IPS-20b (cell line): ENCODE data around the gene CAV2.
"Not testable (repeated sequence)": the region's sequence is repeated elsewhere in the genome, so short reads cannot be mapped to it uniquely, and the experiment has no call there.

Experiments used
- H3K27ac ChIP-seq: one replicate; pipeline ENCODE4 v1.5.1; 2013; ENCODE audit warnings: low read length
- H3K27me3 ChIP-seq: 2 replicates; pipeline ENCODE4 v1.6.1; 2013; ENCODE audit warnings: mild to moderate bottlenecking, low read length, inconsistent platforms; ENCODE audit not compliant: insufficient read depth
- H3K36me3 ChIP-seq: 2 replicates; pipeline ENCODE4 v1.6.1; 2013; ENCODE audit warnings: low read depth, mild to moderate bottlenecking, inconsistent platforms, low read length, moderate library complexity; ENCODE audit not compliant: insufficient read depth
- H3K4me1 ChIP-seq: 2 replicates; pipeline ENCODE4 v1.6.1; 2013; ENCODE audit warnings: mild to moderate bottlenecking, control low read depth, inconsistent platforms, low read length, moderate library complexity; ENCODE audit not compliant: insufficient read depth
- H3K4me3 ChIP-seq: 2 replicates; pipeline ENCODE4 v1.5.1; 2013; ENCODE audit warnings: mild to moderate bottlenecking, low read length, inconsistent platforms
- H3K9ac ChIP-seq: 2 replicates; pipeline ENCODE4 v1.6.1; 2013; ENCODE audit warnings: low read depth, mild to moderate bottlenecking, inconsistent platforms, low read length, moderate library complexity
- H3K9me3 ChIP-seq: 2 replicates; pipeline ENCODE4 v1.6.1; 2013; ENCODE audit warnings: mild to moderate bottlenecking, low read depth, low read length, inconsistent platforms; ENCODE audit not compliant: insufficient read depth

CAV2 gene

DNA sequence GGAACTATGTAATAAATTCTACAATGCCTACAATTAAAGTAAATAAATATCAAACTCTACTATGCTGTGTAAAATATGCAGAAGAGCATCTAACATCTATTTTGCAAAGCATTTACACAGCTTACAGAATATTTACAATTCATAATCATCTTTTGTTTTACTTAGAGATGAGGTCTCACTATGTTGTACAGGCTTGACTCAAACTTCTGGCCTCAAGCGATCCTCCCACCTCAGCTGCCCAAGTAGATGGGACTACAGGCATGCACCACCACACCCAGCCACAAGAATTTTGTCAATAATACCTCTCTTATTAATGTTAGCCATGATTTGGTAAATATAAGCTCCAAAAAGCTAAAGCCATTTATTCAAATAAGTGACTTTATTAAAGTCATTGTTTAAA, 21.9 kb upstream of the CAV2 start:
- H3K4me3 ChIP-seq = no peak overlapping the region
- no peaks in the 10 kb centered on the region for H3K4me1 ChIP-seq
- H3K27ac ChIP-seq = no peak overlapping the region
- H3K9ac ChIP-seq = no peak overlapping the region
- no peaks in the 10 kb centered on the region for H3K36me3 ChIP-seq
- no peaks in the 10 kb centered on the region for H3K9me3 ChIP-seq
- no peaks in the 10 kb centered on the region for H3K27me3 ChIP-seq

DNA sequence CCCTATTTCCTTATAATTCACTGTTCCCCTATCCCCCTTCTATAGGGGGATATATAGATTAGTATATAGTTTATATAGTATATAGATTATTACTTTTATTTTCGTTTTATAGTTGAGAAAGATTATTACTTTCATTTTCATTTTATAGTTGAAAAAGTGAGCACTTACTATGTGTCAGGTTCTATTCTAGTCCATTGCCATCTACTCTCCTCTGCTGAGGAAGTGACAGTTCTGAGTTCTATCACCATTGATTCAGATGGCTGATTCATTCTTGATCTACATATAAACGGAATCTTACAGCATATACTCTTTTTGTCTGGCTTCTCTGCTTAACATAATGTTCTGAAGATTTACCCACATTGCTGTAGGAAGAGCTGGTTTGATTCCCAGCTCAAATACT, 20.7 kb upstream of the CAV2 start:
- Histone ChIP-seq H3K4me3 (no peak overlapping the region), H3K27ac (no peak overlapping the region), H3K9me3 (no peaks in the 10 kb centered on the region), H3K27me3 (no peaks in the 10 kb centered on the region), H3K4me1 (no peaks in the 10 kb centered on the region), H3K36me3 (no peaks in the 10 kb centered on the region), H3K9ac (no peak overlapping the region)

DNA sequence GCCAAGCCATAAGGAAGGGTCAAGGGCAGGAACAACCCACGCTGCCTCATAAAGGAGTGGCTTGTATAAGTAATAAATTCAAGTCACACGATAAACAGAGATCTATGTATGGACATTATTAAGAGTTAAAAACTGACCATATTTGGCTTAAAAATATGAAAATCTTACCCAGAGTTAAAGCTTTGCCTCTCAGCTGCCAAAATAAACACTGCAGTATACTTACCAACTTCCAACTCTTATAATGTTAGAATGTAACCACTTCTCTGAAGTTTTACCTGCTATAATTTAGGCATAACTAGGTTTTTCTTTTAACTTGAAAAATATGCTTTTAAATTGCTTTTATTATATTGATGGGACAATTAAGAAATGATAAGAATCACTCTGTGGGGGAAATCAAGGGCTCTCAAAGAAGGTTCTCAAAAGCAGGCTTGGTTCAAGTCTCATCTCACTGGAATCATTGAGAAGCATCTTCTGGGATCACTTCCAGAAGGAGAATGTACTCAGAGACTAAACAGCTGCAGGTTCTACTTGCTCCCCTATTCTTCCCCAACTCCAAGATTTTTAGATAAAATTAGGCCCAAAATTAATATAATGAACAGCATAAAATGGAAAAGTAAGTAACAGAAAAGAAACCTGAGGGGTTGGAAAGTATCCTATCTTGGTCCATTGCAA, 16.1 kb upstream of the CAV2 start:
- H3K27me3 ChIP-seq = no peaks in the 10 kb centered on the region
- H3K9me3 ChIP-seq = no peaks in the 10 kb centered on the region
- no peaks in the 10 kb centered on the region for H3K36me3 ChIP-seq
- H3K4me3 ChIP-seq = no peak overlapping the region
- no peak overlapping the region for H3K9ac ChIP-seq
- no peaks in the 10 kb centered on the region for H3K4me1 ChIP-seq
- no peak overlapping the region for H3K27ac ChIP-seq

DNA sequence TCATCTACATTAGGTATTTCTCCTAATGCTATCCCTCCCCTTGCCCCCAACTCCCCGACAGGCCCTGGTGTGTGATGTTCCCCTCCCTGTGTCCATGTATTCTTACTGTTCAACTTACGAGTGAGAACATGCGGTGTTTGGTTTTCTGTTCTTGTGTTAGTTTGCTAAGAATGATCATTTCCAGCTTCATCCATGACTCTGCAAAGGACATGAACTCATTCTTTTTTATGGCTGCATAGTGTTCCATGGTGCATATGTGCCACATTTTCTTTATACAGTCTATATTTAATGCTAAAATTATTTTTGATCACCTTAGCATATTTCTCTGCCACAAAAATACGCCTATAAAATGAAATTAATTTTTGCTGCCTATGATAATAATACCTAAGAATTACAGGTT, 15.1 kb upstream of the CAV2 start:
- H3K4me1 ChIP-seq, H3K36me3 ChIP-seq, H3K9me3 ChIP-seq, H3K4me3 ChIP-seq, H3K27ac ChIP-seq, H3K9ac ChIP-seq, H3K27me3 ChIP-seq: not testable (repeated sequence)

DNA sequence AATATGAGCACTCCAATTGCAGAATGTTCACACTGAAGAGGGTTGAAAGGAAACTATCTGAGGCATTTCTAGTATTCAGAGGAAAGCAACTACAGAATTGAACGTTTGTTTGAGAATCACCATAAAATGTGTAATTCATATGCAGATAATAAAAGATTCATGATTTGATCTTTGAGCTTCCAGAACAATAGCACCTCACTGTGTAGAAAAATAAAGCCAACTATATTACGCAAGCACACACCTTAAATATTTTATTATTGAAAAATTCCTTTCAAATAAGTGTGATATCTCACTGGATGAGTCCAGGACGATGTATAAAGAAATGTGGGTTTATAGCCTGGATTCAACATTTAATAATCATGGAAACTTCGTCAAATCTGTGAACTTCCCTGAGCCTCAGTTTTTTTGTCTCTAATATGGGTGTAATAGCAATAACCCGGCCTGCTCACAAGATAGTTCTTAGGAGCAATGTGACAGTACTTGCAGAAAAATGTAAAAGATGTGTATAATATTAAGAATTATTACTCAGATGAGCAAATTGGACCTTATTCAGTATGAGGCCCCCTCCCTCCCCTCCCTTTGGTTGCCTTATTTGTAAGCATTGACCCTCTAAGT, 11.5 kb upstream of the CAV2 start:
- H3K4me3 ChIP-seq = no peak overlapping the region
- no peaks in the 10 kb centered on the region for H3K9me3 ChIP-seq
- no peaks in the 10 kb centered on the region for H3K36me3 ChIP-seq
- no peaks in the 10 kb centered on the region for H3K4me1 ChIP-seq
- H3K27me3 ChIP-seq = no peaks in the 10 kb centered on the region
- no peak overlapping the region for H3K9ac ChIP-seq
- no peak overlapping the region for H3K27ac ChIP-seq

DNA sequence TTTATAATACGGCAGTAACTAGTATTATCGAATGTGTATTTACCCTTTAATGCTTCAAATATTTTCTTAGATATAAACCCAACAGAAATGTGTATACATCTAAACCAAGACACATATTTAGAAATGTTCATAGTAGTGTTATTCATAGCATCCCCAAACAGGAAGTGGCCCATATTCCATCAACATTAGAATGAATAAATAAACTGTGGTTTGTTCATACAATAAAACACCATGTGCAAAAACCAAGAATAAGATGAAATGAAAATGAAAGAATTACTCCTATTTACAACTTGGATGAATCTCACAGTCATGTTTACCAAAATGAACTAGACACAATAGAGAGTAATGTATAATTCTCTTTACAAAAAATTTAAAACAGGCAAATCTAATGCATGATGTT, 9.2 kb upstream of the CAV2 start:
- Histone ChIP-seq H3K27ac (no peak overlapping the region), H3K27me3 (no peaks in the 10 kb centered on the region), H3K9ac (no peak overlapping the region), H3K36me3 (no peaks in the 10 kb centered on the region), H3K9me3 (no peaks in the 10 kb centered on the region), H3K4me3 (no peak overlapping the region), H3K4me1 (no peaks in the 10 kb centered on the region)

DNA sequence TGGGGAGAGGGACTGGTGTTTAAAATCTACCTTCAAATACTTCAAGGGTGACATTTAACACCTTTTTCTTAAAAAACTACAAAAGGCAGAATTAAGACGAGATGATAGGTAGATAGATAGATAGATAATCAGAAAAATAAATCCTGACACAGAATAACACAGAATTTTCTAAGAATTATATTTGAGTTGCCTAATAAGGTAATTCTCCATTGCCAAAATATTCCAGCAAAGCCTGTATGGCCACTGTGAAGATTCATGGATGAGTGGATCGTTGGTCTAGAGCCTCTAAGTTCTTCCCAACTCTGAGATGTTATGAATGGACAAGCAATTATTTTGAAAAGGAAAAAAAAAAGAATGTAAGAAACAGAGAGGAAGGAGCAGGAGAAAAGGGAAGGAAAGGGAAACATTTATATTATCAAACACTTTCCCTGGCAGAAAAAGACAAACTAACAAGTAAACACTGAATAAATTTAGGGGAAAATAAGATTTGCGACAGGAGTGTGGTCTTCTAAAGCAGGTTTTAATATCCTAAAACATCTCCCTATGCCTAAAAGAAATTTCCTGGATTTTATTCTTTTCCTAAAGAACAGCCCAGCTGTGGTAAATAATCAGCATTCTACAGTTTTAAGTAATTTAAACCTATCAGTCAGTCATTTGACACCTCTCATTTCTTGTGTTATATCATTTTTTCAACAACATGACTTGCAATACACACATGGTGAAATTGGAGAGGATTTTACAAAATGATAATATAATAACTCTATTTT, 7.5 kb upstream of the CAV2 start:
- Histone ChIP-seq H3K27me3 (no peaks in the 10 kb centered on the region), H3K27ac (no peak overlapping the region), H3K4me1 (no peaks in the 10 kb centered on the region), H3K4me3 (no peak overlapping the region), H3K36me3 (no peaks in the 10 kb centered on the region), H3K9ac (no peak overlapping the region), H3K9me3 (no peaks in the 10 kb centered on the region)

DNA sequence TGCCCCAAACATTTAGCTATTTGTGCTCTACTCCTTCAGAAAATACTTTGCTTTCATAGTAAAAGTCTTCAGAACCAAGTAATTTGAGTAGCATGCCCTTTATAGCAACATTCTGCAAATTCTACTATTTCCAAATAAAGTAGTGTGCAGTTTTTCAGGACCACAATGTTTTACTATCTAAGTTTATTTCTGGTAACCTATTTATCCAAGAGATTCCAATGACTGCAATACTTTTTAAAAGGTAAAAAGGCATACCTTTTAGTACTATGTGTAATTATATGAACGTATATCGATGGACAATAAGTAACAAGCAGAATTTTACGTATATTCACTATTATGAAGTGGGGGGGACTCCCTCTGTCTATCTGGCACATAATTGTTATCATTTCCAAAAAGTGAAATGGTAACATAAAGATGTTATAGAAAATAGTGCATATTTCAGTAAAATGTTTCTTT, 6.9 kb upstream of the CAV2 start:
- Histone ChIP-seq H3K9me3 (no peaks in the 10 kb centered on the region), H3K27me3 (no peaks in the 10 kb centered on the region), H3K36me3 (no peaks in the 10 kb centered on the region), H3K9ac (no peak overlapping the region), H3K27ac (no peak overlapping the region), H3K4me3 (no peak overlapping the region), H3K4me1 (no peaks in the 10 kb centered on the region)

DNA sequence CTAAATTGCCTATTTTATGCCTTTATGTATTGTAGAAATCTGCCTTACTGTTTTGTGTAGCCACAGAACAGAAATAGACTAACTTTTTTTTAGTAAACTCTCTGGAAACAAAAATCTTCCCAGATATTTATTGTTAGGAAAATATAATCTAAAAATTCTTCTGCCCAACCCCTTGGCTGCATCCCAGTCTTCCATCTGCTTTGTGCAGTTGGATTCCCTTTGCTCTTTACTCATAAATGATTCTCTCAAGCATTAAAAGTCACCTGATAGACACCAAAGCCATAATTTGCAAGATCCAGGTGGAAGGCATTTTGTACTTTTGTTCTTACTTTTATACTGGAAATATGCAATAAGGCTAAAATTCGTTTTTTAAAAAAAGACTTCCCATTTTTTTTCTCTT, 6.1 kb upstream of the CAV2 start:
- Histone ChIP-seq H3K9me3 (no peaks in the 10 kb centered on the region), H3K27me3 (peaks cover 5% of the 10 kb centered on the region), H3K36me3 (no peaks in the 10 kb centered on the region), H3K4me1 (no peaks in the 10 kb centered on the region), H3K27ac (no peak overlapping the region), H3K9ac (no peak overlapping the region), H3K4me3 (no peak overlapping the region)

DNA sequence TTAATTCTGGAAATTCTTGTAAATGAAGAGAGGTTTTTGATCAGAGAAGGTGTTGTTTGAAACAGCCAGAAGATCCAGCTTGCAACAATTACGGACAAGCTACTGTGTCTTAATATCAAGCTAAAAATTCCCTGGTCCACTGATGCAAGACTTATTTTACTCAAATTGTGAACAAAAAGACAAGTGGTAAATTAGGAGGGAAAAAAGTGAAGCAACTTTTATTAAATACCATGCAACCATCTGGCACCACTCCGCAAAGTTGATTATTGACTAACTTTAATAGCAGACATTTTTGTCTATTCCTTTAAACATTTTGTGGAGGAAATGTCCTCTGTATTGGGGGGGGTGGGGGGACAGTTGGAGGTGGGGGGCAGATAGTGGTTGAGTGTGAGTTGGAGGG, 5.1 kb upstream of the CAV2 start:
- no peak overlapping the region for H3K4me3 ChIP-seq
- H3K9ac ChIP-seq = no peak overlapping the region
- no peaks in the 10 kb centered on the region for H3K4me1 ChIP-seq
- H3K27me3 ChIP-seq = peaks cover 14% of the 10 kb centered on the region
- no peaks in the 10 kb centered on the region for H3K9me3 ChIP-seq
- H3K27ac ChIP-seq = no peak overlapping the region
- no peaks in the 10 kb centered on the region for H3K36me3 ChIP-seq

DNA sequence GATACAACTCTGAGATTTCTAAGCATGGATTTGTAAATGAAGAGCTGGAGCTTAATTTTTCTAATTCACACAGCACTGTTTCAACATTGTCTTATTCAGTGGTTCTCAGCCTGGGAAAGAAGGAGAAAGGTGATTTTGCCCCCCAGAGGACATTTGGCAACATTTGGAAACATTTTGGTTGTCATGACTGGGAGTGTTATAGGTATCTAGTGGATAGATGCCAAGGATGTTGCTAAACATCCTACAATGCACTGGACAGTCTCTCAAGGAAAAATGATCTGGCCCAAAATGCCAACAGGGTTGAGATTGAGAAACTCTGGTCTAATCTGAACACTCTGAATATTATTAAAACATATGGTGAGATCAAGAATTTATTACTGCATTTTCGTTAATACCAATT, 3.8 kb upstream of the CAV2 start:
- Histone ChIP-seq H3K9me3 (no peaks in the 10 kb centered on the region), H3K4me3 (no peak overlapping the region), H3K27ac (no peak overlapping the region), H3K4me1 (no peaks in the 10 kb centered on the region; the same call in 1 of the 2 replicates), H3K9ac (no peak overlapping the region), H3K27me3 (peaks cover 26% of the 10 kb centered on the region), H3K36me3 (no peaks in the 10 kb centered on the region)

DNA sequence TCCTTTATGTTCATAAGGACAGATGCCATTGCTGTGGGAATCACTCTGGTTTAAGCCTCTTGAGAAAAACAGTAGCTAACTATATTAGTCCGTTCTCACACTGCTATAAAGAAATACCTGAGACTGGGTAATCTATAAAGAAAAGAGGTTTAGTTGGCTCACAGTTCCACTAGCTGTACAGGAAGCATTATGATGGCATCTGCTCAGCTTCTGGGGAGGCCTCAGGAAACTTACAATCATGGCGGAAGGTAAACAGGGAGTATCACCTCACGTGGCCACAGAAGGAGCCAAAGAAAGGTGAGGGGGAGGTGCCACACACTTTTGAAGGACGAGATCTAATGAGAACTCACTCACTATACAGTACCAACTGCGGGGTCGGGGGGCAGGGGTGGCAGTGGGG, 2.9 kb upstream of the CAV2 start:
- Histone ChIP-seq H3K36me3 (no peaks in the 10 kb centered on the region), H3K9me3 (no peaks in the 10 kb centered on the region), H3K4me3 (no peak overlapping the region), H3K27me3 (peaks cover 35% of the 10 kb centered on the region), H3K9ac (no peak overlapping the region), H3K4me1 (peaks cover 3% of the 10 kb centered on the region), H3K27ac (no peak overlapping the region)
